ENCODE data around the gene IKZF3.

Gene IKZF3

GRCh38 chr17:39754161-39754957 lies 109.8 kb downstream of the IKZF3 start:
- Histone ChIP-seq H3K27ac (ENCODE audit: low read length) (peak overlapping the region; percentile 96), H3K36me3 (ENCODE audit: insufficient read depth, low read length) (no peaks in the 10 kb centered on the region), H3K4me1 (ENCODE audit: insufficient read depth, low read length) (peaks cover 69% of the 10 kb centered on the region), H3K4me3 (ENCODE audit: low read depth in 1 of 2, low read length in 2 of 2) (peak overlapping the region; percentile 38 to 73), H3K9me3 (ENCODE audit: insufficient read depth, low read length, severe bottlenecking) (no peaks in the 10 kb centered on the region), H3K4me2 (ENCODE audit: insufficient read depth, low read length) (peak overlapping the region; percentile 96), H3K27me3 (ENCODE audit: insufficient read depth, low read length, poor library complexity) (no peaks in the 10 kb centered on the region), H2AFZ (ENCODE audit: low read depth, low read length) (peak overlapping the region; percentile 98), H3K9ac (ENCODE audit: low read depth, low read length) (peak overlapping the region; percentile 98), H4K20me1 (ENCODE audit: insufficient read depth, low read length) (no peaks in the 10 kb centered on the region), H3K79me2 (ENCODE audit: insufficient read depth, low read length) (no peaks in the 10 kb centered on the region)
- ATAC-seq (ENCODE audit: insufficient read depth, low read depth) (peak; percentile 82), DNase-seq (peak; percentile 98)
- TF ChIP-seq, protein P1, sequence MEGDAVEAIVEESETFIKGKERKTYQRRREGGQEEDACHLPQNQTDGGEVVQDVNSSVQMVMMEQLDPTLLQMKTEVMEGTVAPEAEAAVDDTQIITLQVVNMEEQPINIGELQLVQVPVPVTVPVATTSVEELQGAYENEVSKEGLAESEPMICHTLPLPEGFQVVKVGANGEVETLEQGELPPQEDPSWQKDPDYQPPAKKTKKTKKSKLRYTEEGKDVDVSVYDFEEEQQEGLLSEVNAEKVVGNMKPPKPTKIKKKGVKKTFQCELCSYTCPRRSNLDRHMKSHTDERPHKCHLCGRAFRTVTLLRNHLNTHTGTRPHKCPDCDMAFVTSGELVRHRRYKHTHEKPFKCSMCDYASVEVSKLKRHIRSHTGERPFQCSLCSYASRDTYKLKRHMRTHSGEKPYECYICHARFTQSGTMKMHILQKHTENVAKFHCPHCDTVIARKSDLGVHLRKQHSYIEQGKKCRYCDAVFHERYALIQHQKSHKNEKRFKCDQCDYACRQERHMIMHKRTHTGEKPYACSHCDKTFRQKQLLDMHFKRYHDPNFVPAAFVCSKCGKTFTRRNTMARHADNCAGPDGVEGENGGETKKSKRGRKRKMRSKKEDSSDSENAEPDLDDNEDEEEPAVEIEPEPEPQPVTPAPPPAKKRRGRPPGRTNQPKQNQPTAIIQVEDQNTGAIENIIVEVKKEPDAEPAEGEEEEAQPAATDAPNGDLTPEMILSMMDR (IDR thresholded peaks at IDR 0.05; ENCODE audit: borderline replicate concordance, extremely low read depth, low read length, poor library complexity, severe bottlenecking), result peak; percentile 82
- no peak for TF ChIP-seq EZH2 (IDR thresholded peaks at IDR 0.05; ENCODE audit: borderline replicate concordance, low read depth, low read length, severe bottlenecking)

- peak overlapping the region; percentile 98 for H3K9ac ChIP-seq (ENCODE audit: low read depth, low read length)
- no peaks in the 10 kb centered on the region for H3K79me2 ChIP-seq (ENCODE audit: insufficient read depth, low read length)
- ATAC-seq (ENCODE audit: insufficient read depth, low read depth) (peak; percentile 25), DNase-seq (no peak)
- no peaks in the 10 kb centered on the region for H3K36me3 ChIP-seq (ENCODE audit: insufficient read depth, low read length)
- peaks cover 62% of the 10 kb centered on the region for H3K4me1 ChIP-seq (ENCODE audit: insufficient read depth, low read length)
- H3K9me3 ChIP-seq (ENCODE audit: insufficient read depth, low read length, severe bottlenecking), result no peaks in the 10 kb centered on the region
- H2AFZ ChIP-seq (ENCODE audit: low read depth, low read length), result peak overlapping the region; percentile 98
- peak overlapping the region; percentile 96 for H3K27ac ChIP-seq (ENCODE audit: low read length)
- peak overlapping the region; percentile 96 for H3K4me2 ChIP-seq (ENCODE audit: insufficient read depth, low read length)
- no peaks in the 10 kb centered on the region for H3K27me3 ChIP-seq (ENCODE audit: insufficient read depth, low read length, poor library complexity)
- TF ChIP-seq, protein P1 (IDR thresholded peaks at IDR 0.05; ENCODE audit: borderline replicate concordance, extremely low read depth, low read length, poor library complexity, severe bottlenecking), result no peak
- TF ChIP-seq EZH2 (IDR thresholded peaks at IDR 0.05; ENCODE audit: borderline replicate concordance, low read depth, low read length, severe bottlenecking), result no peak
- H3K4me3 ChIP-seq (ENCODE audit: low read depth in 1 of 2, low read length in 2 of 2), result peak overlapping the region; percentile 38 to 73
- no peaks in the 10 kb centered on the region for H4K20me1 ChIP-seq (ENCODE audit: insufficient read depth, low read length)
Observed at GRCh38 chr17:39753514-39754160, 110.5 kb downstream of the IKZF3 start.

DNA sequence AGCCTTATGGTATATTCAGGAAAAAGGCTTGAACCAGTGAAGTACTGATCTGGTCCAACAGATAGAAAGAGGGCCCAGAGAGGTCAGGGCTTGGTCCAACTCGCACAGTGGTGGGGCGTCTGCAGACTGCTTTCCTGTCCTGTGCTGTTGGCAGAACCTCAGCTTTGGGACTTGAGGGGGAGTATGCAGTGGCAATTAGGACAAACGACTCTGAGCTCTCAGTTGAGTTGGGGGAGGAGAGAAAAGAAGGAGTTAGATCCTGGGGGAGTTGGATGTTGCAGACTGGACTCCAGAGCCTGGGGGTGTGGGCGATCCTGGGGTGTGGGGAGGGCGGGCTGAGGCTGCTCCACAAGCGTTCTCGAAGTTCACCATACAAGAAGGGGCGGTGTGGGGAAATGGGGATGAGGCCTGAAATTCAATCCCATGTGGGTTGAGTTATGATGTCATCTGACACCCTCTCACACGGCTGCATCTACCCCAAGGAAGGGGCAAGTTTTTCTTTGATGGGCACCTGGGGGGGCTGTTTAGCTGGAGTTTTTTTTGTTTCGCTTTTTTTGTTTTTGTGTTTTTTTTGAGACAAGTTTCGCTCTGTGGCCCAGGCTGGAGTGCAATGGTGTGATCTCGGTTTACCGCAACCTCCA lies 111.8 kb downstream of the IKZF3 start:
- Histone ChIP-seq H3K4me1 (ENCODE audit: insufficient read depth, low read length) (peaks cover 49% of the 10 kb centered on the region), H2AFZ (ENCODE audit: low read depth, low read length) (no peak overlapping the region), H3K27ac (ENCODE audit: low read length) (no peak overlapping the region), H3K9me3 (ENCODE audit: insufficient read depth, low read length, severe bottlenecking) (no peaks in the 10 kb centered on the region), H3K4me3 (ENCODE audit: low read depth in 1 of 2, low read length in 2 of 2) (no peak overlapping the region), H3K79me2 (ENCODE audit: insufficient read depth, low read length) (no peaks in the 10 kb centered on the region), H3K36me3 (ENCODE audit: insufficient read depth, low read length) (no peaks in the 10 kb centered on the region), H3K27me3 (ENCODE audit: insufficient read depth, low read length, poor library complexity) (no peaks in the 10 kb centered on the region), H3K4me2 (ENCODE audit: insufficient read depth, low read length) (peak overlapping the region; percentile 96; the same call in 1 of the 2 replicates), H4K20me1 (ENCODE audit: insufficient read depth, low read length) (no peaks in the 10 kb centered on the region), H3K9ac (ENCODE audit: low read depth, low read length) (no peak overlapping the region; the same call in 1 of the 2 replicates)
- TF ChIP-seq EZH2 (IDR thresholded peaks at IDR 0.05; ENCODE audit: borderline replicate concordance, low read depth, low read length, severe bottlenecking), result no peak
- TF ChIP-seq, protein P1 (IDR thresholded peaks at IDR 0.05; ENCODE audit: borderline replicate concordance, extremely low read depth, low read length, poor library complexity, severe bottlenecking), result no peak
- DNase-seq, result no peak
- ATAC-seq (ENCODE audit: insufficient read depth, low read depth), result no peak
